ENCODE measurements around the gene NUB1.

The NUB1 gene

GRCh38 chr7:151408498-151408838 lies 66.9 kb downstream of the NUB1 start:
- no peak for DNase-seq

GRCh38 chr7:151408839-151409666 lies 67.4 kb downstream of the NUB1 start:
- DNase-seq: no peak

- DNase-seq: no peak
These were observed 68.2 kb downstream of the NUB1 start, which contains the start of gene WDR86 for GRCh38 chr7:151409667-151410404. Gene WDR86, minus strand, starts transcription at chr7:151410038. Its CDS starts 449 bp downstream, at chr7:151409589.

- no peak for DNase-seq
These were observed 69.1 kb downstream of the NUB1 start for GRCh38 chr7:151410405-151411390.

- DNase-seq: no peak
These were observed 69.9 kb downstream of the NUB1 start for GRCh38 chr7:151411551-151411950.

GRCh38 chr7:151412318-151412717 lies 70.7 kb downstream of the NUB1 start:
- DNase-seq: no peak

- no peak for DNase-seq
These were observed 71.6 kb downstream of the NUB1 start for GRCh38 chr7:151413241-151413640.

GRCh38 chr7:151415375-151416105 lies 73.9 kb downstream of the NUB1 start:
- no peak for DNase-seq

- DNase-seq: no peak
These were observed 74.7 kb downstream of the NUB1 start for GRCh38 chr7:151416112-151416940.

- no peak for DNase-seq
These were observed 75.3 kb downstream of the NUB1 start for GRCh38 chr7:151416941-151417315.

- no peak for DNase-seq
These were observed 78.5 kb downstream of the NUB1 start for GRCh38 chr7:151420144-151420543.

GRCh38 chr7:151422212-151422611 lies 80.6 kb downstream of the NUB1 start:
- DNase-seq: no peak

GRCh38 chr7:151423226-151423625 lies 81.6 kb downstream of the NUB1 start:
- no peak for DNase-seq

- no peak for DNase-seq
These were observed 82.3 kb downstream of the NUB1 start for GRCh38 chr7:151423936-151424335.

GRCh38 chr7:151424799-151425198 lies 83.2 kb downstream of the NUB1 start:
- DNase-seq: no peak

GRCh38 chr7:151425670-151426440 lies 84.2 kb downstream of the NUB1 start:
- DNase-seq: no peak

GRCh38 chr7:151426441-151426903 lies 84.9 kb downstream of the NUB1 start:
- no peak for DNase-seq

- DNase-seq: no peak
These were observed 85.5 kb downstream of the NUB1 start for GRCh38 chr7:151426904-151427704.

- DNase-seq: no peak
These were observed 86.2 kb downstream of the NUB1 start for GRCh38 chr7:151427705-151428377.

Measured in stimulated activated CD4-positive, alpha-beta T cell treated with anti-CD3 and anti-CD28 coated beads, Interleukin-2, amount 100 ng/mL, for 48 hours (primary cell).